Subcutaneous adipose tissue (tissue), 4 donors: ENCODE results near the gene STAG1. TPM values are rescaled to one million over a fixed set of nuclear protein-coding genes. Genes with fewer than 3 reads are reported as not detected.

Experiments used
- CTCF ChIP-seq: fragments of 450-650 bp; IDR thresholded peaks from one replicate; pipeline ENCODE4 v1.5.1; 2016; ENCODE audit warnings: low read depth, mild to moderate bottlenecking, control low read depth, antibody characterized with exemption, moderate library complexity
- total RNA-seq, 4 donors: library from RNA; depleted of rRNA; stranded (reverse); fragments of >200 nt; gene quantifications; one replicate each; pipeline ENCODE4 v1.1.0, GENCODE V29; 2016

The STAG1 gene
- total RNA-seq, 4 donors from 2014 or later, result 40.9 to 69.0 (median 54.0) TPM

GRCh38 chr3:136329593-136329992, 422.6 kb downstream of the STAG1 start:
- TF ChIP-seq CTCF, result no peak

- TF ChIP-seq CTCF, result no peak
Measured at GRCh38 chr3:136327671-136328070, 424.5 kb downstream of the STAG1 start.

- no peak for TF ChIP-seq CTCF
Measured at GRCh38 chr3:136326316-136326715, 425.9 kb downstream of the STAG1 start.

GRCh38 chr3:136311968-136312367, 440.2 kb downstream of the STAG1 start:
- no peak for TF ChIP-seq CTCF

- TF ChIP-seq CTCF, result no peak
Measured at GRCh38 chr3:136311261-136311660, 440.9 kb downstream of the STAG1 start.

GRCh38 chr3:136305879-136306278, 446.3 kb downstream of the STAG1 start:
- no peak for TF ChIP-seq CTCF

GRCh38 chr3:136300444-136300843, 451.7 kb downstream of the STAG1 start:
- no peak for TF ChIP-seq CTCF
